ENCODE results near the gene DNAJC4.

Gene DNAJC4

GRCh38 chr11:64224151-64224890, 6.0 kb upstream of the DNAJC4 start:
- no peak for TF ChIP-seq EZH2phosphoT487 (IDR thresholded peaks at IDR 0.05; ENCODE audit: low read length)
- no peak for TF ChIP-seq EZH2 (optimal IDR thresholded peaks at IDR 0.05; ENCODE audit: low read depth, low read length)
- TF ChIP-seq, protein P1, sequence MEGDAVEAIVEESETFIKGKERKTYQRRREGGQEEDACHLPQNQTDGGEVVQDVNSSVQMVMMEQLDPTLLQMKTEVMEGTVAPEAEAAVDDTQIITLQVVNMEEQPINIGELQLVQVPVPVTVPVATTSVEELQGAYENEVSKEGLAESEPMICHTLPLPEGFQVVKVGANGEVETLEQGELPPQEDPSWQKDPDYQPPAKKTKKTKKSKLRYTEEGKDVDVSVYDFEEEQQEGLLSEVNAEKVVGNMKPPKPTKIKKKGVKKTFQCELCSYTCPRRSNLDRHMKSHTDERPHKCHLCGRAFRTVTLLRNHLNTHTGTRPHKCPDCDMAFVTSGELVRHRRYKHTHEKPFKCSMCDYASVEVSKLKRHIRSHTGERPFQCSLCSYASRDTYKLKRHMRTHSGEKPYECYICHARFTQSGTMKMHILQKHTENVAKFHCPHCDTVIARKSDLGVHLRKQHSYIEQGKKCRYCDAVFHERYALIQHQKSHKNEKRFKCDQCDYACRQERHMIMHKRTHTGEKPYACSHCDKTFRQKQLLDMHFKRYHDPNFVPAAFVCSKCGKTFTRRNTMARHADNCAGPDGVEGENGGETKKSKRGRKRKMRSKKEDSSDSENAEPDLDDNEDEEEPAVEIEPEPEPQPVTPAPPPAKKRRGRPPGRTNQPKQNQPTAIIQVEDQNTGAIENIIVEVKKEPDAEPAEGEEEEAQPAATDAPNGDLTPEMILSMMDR (IDR thresholded peaks at IDR 0.05; ENCODE audit: low read length), result no peak
- H3K9me3 ChIP-seq (replicated peaks; ENCODE audit: insufficient read depth, low read length), result no peaks in the 10 kb centered on the region
- H3K4me2 ChIP-seq (ENCODE audit: low read depth, low read length), result no peak overlapping the region
- peaks cover 25% of the 10 kb centered on the region for H3K79me2 ChIP-seq (ENCODE audit: low read length)
- H3K27ac ChIP-seq (ENCODE audit: low read length), result no peak overlapping the region
- DNase-seq, result no peak
- H2AFZ ChIP-seq (ENCODE audit: low read length), result no peak overlapping the region
- peaks cover 10% of the 10 kb centered on the region for H3K4me1 ChIP-seq (ENCODE audit: low read length)
- H3K36me3 ChIP-seq (replicated peaks; ENCODE audit: insufficient read depth, low read length), result no peaks in the 10 kb centered on the region
- no peaks in the 10 kb centered on the region for H3K9me2 ChIP-seq (replicated peaks; ENCODE audit: insufficient read depth, low read length)
- H3F3A ChIP-seq (ENCODE audit: insufficient read depth, low read length), result no peaks in the 10 kb centered on the region
- no peaks in the 10 kb centered on the region for H4K20me1 ChIP-seq (ENCODE audit: insufficient read depth, low read length)
- no peak overlapping the region for H3K4me3 ChIP-seq (ENCODE audit: low read length)
- no peaks in the 10 kb centered on the region for H3K27me3 ChIP-seq (replicated peaks; ENCODE audit: insufficient read depth, low read length)
- no peak overlapping the region for H3K9ac ChIP-seq (ENCODE audit: low read length)

DNA sequence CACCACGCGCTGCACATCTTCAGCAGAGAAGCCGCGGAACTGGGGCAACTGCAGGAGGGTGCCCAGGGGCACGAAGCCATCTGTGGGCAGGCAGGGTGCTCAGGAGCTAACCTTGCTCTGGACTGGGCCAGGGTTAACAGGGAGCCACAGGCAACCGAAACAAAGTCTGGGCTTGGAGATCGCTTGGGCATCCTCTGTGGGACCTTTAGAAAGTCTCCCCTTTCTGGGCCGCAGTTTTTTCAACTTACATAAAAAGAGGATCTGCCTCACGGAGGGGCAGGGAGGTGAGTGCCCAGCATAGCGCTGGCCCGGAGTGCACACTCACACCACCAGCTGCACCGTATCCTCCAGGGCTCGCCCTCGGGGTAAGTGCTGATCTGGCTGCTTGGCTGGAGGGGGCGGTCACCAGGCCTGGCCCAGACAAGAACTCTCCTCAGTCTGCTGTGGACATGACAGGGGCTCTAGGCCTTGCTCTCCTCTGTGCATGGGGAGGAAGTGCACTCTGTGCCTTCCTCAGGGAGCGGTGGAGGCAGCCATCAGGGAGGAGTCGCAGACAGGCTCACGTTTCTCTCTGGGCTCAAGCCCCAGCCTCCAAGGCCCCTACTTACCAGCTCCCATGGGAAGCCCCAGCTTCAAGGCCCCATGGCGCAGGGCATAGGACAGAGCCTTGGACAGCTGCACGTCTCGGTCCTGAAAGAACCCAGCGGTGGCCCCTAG, 5.3 kb upstream of the DNAJC4 start:
- no peaks in the 10 kb centered on the region for H3K9me2 ChIP-seq (replicated peaks; ENCODE audit: insufficient read depth, low read length)
- H3F3A ChIP-seq (ENCODE audit: insufficient read depth, low read length), result peaks cover 5% of the 10 kb centered on the region
- H3K9ac ChIP-seq (ENCODE audit: low read length), result peak overlapping the region; percentile 79; the same call in 1 of the 2 replicates
- H3K79me2 ChIP-seq (ENCODE audit: low read length), result peaks cover 25% of the 10 kb centered on the region
- peak overlapping the region; percentile 87 for H3K4me3 ChIP-seq (ENCODE audit: low read length)
- H3K36me3 ChIP-seq (replicated peaks; ENCODE audit: insufficient read depth, low read length), result no peaks in the 10 kb centered on the region
- H4K20me1 ChIP-seq (ENCODE audit: insufficient read depth, low read length), result no peaks in the 10 kb centered on the region
- TF ChIP-seq, protein P1 (IDR thresholded peaks at IDR 0.05; ENCODE audit: low read length), result no peak
- TF ChIP-seq EZH2 (optimal IDR thresholded peaks at IDR 0.05; ENCODE audit: low read depth, low read length) (no peak), EZH2phosphoT487 (IDR thresholded peaks at IDR 0.05; ENCODE audit: low read length) (no peak)
- no peak overlapping the region for H3K27ac ChIP-seq (ENCODE audit: low read length)
- peaks cover 14% of the 10 kb centered on the region for H3K4me1 ChIP-seq (ENCODE audit: low read length)
- peak overlapping the region; percentile 86; the same call in 1 of the 2 replicates for H2AFZ ChIP-seq (ENCODE audit: low read length)
- H3K27me3 ChIP-seq (replicated peaks; ENCODE audit: insufficient read depth, low read length), result no peaks in the 10 kb centered on the region
- H3K4me2 ChIP-seq (ENCODE audit: low read depth, low read length), result peak overlapping the region; percentile 93
- H3K9me3 ChIP-seq (replicated peaks; ENCODE audit: insufficient read depth, low read length), result no peaks in the 10 kb centered on the region
- DNase-seq, result peak; percentile 6

DNA sequence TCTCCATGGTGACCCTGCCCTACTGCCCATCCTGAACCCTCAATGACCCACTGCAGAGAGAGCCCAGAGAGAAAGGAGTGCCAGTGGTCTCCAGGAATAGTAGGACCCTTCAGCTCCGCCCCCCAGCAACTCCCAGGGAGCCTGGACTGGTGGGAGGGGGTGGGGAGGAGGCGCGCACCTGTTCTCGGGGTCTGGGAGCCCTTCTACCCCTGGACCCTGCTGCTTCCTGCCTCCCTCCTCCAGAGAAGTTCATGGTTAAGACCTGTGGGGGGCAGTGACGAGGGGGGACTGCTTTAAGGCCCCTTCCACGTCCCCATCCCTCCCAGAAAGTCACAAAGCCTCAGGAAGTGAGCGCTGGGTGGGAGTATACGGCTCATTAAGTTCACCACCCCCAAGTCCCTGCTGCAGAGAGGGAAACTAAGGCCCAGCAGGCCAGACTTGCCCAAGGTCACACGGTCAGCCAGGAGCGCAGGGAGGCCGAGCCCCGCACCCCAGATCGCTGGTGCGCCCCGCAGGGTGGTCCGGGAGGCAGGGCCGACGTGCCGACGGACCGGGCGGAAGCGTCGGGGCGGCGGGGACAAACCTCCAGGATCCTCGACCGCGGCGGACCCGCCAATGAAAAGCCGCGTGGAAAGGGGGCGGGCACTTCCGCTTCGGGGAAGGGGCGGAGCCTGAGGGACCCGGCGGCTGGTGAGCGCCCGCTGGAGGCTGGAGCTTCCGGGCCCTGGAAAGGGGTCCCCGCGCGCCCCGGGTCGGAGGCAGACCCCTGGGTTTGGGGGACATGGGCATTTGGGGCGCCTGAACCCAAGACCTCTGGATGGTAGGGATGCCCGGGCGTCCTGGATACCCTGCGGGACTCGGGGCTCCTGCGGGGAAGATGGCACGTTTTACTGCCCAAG, 4.5 kb upstream of the DNAJC4 start, which contains the start of the genes NUDT22 and TRPT1:
Gene NUDT22 (plus strand): TSS at position 667 of the 899 bp plus-strand sequence. CDS start 379 bp downstream, outside the sequence.
Gene TRPT1 (minus strand): TSS at position 579 of the 899 bp plus-strand sequence. CDS start 326 bp downstream, at position 253.
- Histone ChIP-seq H3K27ac (ENCODE audit: low read length) (peak within 1 kb of the TSS; percentile 30; the same call in 1 of the 2 replicates), H3K9ac (ENCODE audit: low read length) (peak within 1 kb of the TSS; percentile 79), H4K20me1 (ENCODE audit: insufficient read depth, low read length) (no peaks in the 10 kb centered on the region), H3K4me1 (ENCODE audit: low read length) (peaks cover 14% of the 10 kb centered on the region), H3K9me2 (replicated peaks; ENCODE audit: insufficient read depth, low read length) (no peaks in the 10 kb centered on the region), H3K4me3 (ENCODE audit: low read length) (peak within 1 kb of the TSS; percentile 87), H3K36me3 (replicated peaks; ENCODE audit: insufficient read depth, low read length) (no peaks in the 10 kb centered on the region), H2AFZ (ENCODE audit: low read length) (peak within 1 kb of the TSS; percentile 86), H3K4me2 (ENCODE audit: low read depth, low read length) (peak within 1 kb of the TSS; percentile 93), H3K27me3 (replicated peaks; ENCODE audit: insufficient read depth, low read length) (no peaks in the 10 kb centered on the region), H3K79me2 (ENCODE audit: low read length) (peaks cover 27% of the 10 kb centered on the region), H3F3A (ENCODE audit: insufficient read depth, low read length) (peaks cover 7% of the 10 kb centered on the region), H3K9me3 (replicated peaks; ENCODE audit: insufficient read depth, low read length) (no peaks in the 10 kb centered on the region)
- no peak for TF ChIP-seq EZH2phosphoT487 (IDR thresholded peaks at IDR 0.05; ENCODE audit: low read length)
- TF ChIP-seq, protein P1 (IDR thresholded peaks at IDR 0.05; ENCODE audit: low read length), result peak; percentile 7
- no peak for TF ChIP-seq EZH2 (optimal IDR thresholded peaks at IDR 0.05; ENCODE audit: low read depth, low read length)
- peak; percentile 90 for DNase-seq
